CD4-positive, alpha-beta T cell treated with Interleukin-2 at 100 ng/mL for 4 hours (primary cell): ENCODE measurements around the gene PBX2.
"Not testable (repeated sequence)": the region's sequence is repeated elsewhere in the genome, so short reads cannot be mapped to it uniquely, and the experiment has no call there.

ENCODE experiments used
- DNase-seq: peaks from one replicate; pipeline ENCODE4 v3.0.0-alpha.2; 2020; ENCODE audit warnings: low spot score

PBX2 gene

DNA sequence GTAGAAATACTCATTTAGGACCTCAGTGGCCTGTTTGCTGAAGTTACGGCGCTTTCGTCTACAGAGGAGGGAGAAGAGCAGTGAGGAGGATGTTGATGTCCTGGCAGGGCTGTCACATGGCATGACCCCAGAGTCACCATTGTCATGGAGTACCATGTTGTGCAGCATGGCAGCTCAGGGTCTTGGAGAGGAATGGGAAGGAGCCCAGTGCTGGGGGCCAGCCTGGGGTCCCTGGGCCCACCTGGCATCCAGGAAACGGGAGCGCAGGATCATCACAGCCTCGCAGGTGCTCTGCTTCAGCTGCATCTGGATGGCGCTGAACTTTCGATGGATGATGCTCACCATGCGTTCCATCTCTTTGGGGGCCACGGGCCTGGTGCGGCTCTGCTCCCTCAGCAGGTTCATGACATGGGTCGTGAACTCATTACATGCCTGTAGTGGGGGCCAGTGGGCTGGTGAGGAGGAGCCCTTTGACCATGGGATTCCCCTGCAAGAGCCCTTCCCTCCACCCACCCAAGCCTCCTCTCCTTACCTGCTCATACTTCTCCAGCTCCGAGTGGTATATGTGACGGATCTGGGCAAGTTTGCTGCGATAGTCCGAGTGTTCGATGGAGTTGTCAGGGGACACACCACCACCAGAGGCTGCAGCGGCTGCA lies 2.1 kb downstream of the PBX2 start:
- not testable (repeated sequence) for DNase-seq

- no peak for DNase-seq
Measured at GRCh38 chr6:32187009-32187709, 2.8 kb downstream of the PBX2 start.

DNA sequence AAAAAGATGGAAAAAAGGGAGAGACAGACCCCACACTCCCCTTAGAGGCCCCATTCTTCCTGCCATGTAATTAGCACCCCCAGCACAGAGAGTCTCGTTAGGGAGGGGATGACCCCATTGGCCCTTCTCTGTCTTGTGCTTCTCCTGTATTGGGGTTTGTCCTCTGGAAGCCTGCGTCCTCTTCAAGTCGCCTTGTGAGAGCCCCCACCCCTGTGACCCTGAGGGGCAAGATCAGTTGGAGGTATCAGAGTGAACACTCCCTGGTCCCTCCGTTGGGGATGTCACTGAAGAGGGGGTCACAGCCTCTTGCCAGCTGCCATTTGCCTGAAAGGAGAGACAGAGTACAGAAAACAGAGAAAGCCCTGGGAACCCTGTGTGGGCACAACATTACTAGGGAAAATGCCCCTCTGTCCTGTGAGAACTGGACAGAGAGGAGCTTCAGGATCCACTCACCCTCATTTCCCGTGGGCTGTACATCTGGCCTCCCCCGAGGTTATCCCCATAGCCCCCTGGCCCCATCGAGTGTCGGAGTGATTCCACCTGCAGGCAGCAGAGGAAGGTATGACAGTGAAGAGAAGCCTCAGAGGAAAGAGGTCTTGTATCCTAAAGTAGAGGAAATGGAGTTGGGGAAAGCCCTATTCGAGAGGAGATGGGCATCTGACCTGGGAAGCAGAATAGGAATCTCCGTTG lies 3.7 kb downstream of the PBX2 start:
- DNase-seq: not testable (repeated sequence)

DNA sequence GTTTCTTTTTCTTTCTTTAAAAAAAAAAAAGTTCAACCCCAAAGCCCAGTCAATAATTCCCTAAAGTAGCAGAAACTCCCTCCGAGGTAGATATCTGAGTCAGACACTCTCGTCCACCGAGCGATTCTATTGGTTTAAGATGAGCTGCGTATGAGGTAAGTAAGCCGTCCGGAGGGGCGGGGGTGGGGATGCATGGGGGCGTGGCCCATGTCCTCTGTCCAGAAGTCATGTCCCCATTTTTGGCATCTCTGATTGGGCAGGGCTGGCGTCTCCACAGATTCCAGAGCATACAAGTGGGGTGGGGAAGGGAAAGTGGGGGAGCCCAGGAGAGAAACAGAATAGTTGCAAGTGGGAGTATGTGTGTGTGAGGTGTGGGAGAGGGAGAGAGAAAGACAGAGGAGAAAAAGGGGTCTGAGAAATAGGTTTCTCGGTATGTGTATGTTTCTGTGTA lies 4.3 kb downstream of the PBX2 start:
- DNase-seq: peak; percentile 69

- no peak for DNase-seq
Measured at GRCh38 chr6:32184084-32184640, 5.8 kb downstream of the PBX2 start, which contains the start of gene AGER. Gene AGER, minus strand, starts transcription at chr6:32184253. Its CDS starts 31 bp downstream, at chr6:32184222.

DNA sequence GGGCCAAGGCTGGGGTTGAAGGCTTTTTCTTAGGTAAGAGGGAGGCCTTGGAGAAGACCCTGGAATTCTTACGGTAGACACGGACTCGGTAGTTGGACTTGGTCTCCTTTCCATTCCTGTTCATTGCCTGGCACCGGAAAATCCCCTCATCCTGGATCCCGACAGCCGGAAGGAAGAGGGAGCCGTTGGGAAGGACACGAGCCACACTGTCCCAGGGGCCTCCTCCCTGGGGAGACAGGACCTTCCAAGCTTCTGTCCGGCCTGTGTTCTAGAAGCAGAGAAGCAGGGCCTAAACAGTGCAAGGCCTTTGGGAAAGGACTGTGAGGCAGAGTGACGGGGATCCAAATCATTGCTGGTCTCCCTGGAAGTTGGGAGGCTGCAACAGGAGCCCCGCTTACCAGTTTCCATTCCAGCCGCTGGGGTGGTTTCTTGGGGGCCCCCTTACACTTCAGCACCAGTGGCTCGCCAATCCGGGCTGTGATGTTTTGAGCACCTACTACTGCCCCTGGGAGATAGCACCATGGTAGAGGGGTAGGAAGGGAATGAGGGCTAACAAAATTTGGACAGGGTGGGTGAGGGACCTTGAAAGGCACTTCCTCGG lies 6.4 kb downstream of the PBX2 start:
- no peak for DNase-seq

GRCh38 chr6:32183030-32183429 lies 7.0 kb downstream of the PBX2 start:
- DNase-seq: no peak

- DNase-seq: no peak
Measured at GRCh38 chr6:32182555-32182981, 7.4 kb downstream of the PBX2 start.

GRCh38 chr6:32181915-32182529 lies 8.0 kb downstream of the PBX2 start:
- DNase-seq: no peak

GRCh38 chr6:32181148-32181702 lies 8.8 kb downstream of the PBX2 start:
- DNase-seq: no peak

- no peak for DNase-seq
Measured at GRCh38 chr6:32179766-32180405, 10.1 kb downstream of the PBX2 start.

DNA sequence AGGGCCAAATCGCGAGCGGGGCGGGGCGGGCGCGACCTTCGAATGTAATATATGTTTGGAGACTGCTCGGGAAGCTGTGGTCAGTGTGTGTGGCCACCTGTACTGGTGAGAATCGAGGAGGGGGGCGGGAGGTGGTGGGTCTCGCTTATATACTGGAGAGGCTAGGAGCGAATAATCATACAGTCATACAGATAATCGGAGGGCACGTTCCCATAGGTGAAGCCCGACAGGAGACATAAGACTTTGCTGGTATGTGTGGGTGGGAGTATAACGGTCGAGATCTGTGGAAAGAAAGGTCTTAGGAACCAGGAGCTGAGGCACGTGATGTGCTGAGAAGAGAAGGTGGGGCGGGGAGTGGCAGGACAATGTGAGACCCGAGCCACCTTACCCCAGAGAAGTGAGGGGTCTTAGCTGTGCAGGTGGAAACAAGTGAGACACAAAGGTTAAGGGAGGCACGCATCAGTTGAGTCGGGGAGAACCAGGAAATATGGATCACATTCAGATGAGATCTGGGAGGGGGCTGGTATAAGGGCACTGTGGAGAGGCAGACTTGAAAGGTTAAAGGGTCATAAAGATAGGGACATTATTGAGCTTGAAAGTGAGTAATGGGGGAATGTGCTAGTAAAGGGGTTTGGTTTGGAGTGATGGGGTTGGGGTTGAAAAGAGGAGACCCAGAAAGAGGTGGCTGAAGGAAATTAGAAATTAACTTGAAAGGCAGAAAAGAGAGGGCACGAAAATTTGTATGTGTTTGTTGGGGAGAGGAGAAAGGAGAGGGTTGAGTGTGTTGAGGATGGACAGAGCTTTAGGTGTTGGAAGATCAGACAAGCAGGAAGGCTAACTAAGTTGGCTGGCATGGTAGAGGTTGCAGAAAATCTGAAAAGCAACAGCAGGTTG lies 11.2 kb downstream of the PBX2 start:
- no peak for DNase-seq

DNA sequence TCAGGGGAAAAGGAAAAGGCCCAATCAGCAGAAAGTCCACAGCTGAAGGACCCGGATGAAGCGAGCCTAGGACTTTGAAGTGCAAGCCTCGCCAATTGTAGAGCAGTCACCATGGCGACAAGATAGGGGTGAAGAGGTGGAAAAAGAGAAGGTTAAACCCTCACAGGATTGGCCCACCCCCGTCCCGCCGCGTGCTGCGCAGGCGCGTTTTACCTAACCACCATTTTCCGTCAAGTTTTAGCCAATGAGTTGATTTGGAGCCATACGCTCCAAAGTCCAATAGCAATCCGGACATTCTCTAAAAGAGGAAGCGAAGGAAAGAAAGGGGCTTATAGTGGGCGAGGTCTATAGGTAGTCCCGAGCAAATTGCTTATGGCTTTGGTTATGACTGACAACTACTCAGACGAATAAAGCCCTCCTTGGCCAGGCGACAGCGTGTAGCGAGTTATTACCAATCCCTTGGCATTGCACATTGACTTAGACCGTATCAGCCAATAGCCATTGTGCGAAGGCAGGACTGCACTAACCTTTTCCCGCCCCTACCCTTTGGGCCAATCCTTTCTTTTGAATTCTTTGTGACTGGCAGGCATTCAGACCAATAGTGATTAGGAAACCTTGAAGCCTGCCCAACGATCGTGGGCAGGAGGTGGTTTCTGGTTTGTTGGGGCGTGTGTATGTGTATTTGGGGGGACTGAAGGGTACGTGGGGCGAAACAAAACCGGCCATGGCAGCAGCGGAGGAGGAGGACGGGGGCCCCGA lies 12.0 kb downstream of the PBX2 start, which contains the start of gene RNF5:
RNF5 (plus strand) TSS at position 618 of the 759 bp plus-strand sequence; CDS start at position 725, 107 bp downstream.
- peak; percentile 100 for DNase-seq

DNA sequence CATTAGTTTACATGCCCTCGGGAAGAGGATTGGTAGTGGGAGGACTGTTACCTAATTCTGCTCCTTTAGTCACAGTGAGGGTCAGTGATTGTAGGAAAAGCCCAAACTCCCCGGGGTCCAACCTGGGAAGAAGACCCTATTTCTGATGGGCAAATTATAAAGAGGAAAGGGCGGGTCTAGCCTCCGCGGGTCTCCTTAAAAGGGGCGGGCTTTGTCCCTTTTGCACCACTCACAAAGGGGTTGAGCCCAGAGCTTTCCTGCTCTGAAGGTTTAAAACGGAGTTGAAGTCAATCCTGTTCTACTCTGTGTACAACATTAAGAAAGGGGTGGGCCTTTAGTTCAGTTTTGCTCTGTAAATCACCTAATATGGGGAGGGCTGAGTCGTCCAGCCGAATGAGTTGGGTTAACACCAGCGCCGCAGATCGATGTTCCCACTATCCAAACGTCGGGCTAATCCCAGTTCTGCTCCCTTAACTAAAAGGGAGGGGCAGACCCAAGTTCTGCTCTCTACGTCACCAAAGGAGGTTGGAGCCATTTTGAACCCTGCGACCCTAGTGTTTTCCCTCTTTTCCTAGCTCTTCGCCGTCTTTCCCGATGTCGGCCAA lies 12.7 kb downstream of the PBX2 start:
- DNase-seq: peak; percentile 58

GRCh38 chr6:32176476-32177182 lies 13.4 kb downstream of the PBX2 start:
- no peak for DNase-seq

DNA sequence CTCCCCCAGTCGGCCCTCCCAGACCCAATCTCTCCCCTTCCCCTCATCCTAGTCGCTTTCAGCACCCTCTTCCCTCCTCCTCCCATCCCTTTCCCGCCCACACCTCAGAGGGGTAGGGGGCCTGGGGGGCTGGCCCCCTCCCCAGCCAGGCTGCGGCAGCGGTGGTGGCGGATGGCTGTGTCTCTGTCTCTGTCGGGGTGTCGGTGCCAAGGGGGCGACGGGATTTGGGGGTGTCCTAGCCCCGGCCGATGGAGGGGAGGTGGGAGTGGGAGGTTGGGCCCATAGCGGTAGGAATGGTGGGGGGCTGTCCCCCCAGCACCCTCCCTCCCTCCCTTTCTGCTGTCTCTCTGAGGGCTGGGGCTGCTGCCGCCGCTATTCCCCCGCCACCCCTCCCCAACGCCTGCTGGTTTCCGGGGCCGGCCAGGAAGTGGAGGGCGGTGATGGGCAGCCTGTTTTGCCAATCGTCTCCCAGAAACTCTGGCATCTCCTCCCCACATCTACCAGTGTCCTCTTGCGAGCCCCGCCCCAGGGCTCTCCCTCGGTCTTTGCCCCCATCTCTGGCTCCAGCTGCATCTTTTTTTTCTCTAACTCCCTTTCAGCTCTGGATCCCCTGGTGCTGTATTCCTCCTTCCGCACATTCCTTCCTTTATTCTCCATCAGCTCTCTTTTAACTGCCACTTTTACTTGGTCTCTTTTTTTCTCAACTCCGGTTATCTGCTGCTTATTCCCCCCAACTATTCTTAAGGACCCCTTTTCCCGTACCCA lies 14.1 kb downstream of the PBX2 start, which contains the start of gene AGPAT1:
AGPAT1 (minus strand) TSS at position 374 of the 765 bp plus-strand sequence. CDS start 4,588 bp downstream, outside the sequence.
- DNase-seq: peak; percentile 98

- DNase-seq: no peak
Measured at GRCh38 chr6:32175322-32175710, 14.7 kb downstream of the PBX2 start.
